A549 (cell line): Measurements from ENCODE around the gene GNB1.

Experiments used
- HOXA7 ChIP-seq: fragments of 250-450 bp; sonication (Bioruptor Pico); IDR thresholded peaks from 2 replicates; pipeline ENCODE4 v1.5.0; 2020; ENCODE audit warnings: mild to moderate bottlenecking, moderate library complexity
- KDM5A ChIP-seq: fragments of 200-600 bp; sonication (generic); IDR thresholded peaks from 2 replicates; pipeline ENCODE4 v1.6.1; 2016; ENCODE audit warnings: antibody characterized with exemption, mild to moderate bottlenecking
- TF ChIP-seq, protein P1 (sequence below): fragments of >200 bp; sonication (Bioruptor Twin); formaldehyde crosslinking; IDR thresholded peaks from 3 replicates; pipeline ENCODE4 v1.5.1; 2016

DNA sequence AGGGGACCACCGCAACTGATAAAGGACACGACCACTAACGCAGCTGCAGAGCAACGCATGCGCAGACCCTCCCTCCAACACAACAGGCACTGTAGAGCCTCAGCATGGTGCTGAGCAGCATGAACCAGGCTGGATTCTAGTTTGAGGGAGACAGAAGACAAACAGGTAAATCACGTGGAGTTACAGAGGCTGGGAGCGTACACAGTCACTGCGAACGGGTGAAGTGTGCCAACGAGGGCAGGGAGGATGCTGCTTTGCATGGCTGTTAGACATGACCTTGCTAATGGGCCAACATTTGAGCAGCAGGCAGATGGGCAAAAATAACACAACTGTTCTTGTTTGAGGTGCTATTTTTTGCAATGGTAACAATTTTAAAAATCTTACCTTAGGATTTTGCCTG is 57.4 kb downstream of the GNB1 start:
- TF ChIP-seq HOXA7 (no peak), KDM5A (no peak)
- TF ChIP-seq, protein P1, sequence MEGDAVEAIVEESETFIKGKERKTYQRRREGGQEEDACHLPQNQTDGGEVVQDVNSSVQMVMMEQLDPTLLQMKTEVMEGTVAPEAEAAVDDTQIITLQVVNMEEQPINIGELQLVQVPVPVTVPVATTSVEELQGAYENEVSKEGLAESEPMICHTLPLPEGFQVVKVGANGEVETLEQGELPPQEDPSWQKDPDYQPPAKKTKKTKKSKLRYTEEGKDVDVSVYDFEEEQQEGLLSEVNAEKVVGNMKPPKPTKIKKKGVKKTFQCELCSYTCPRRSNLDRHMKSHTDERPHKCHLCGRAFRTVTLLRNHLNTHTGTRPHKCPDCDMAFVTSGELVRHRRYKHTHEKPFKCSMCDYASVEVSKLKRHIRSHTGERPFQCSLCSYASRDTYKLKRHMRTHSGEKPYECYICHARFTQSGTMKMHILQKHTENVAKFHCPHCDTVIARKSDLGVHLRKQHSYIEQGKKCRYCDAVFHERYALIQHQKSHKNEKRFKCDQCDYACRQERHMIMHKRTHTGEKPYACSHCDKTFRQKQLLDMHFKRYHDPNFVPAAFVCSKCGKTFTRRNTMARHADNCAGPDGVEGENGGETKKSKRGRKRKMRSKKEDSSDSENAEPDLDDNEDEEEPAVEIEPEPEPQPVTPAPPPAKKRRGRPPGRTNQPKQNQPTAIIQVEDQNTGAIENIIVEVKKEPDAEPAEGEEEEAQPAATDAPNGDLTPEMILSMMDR: no peak
